Stimulated activated CD4-positive, alpha-beta T cell treated with anti-CD3 and anti-CD28 coated beads, TNF-alpha, amount 100 ng/mL, for 24 hours (primary cell): ENCODE results near the gene IRF8.
A peak's percentile ranks its signal among the peaks of the same experiment; 100 is the strongest.
"Not testable (repeated sequence)": the region's sequence is repeated elsewhere in the genome, so short reads cannot be mapped to it uniquely, and the experiment has no call there.

Source experiments
- DNase-seq, 3 experiments: peaks; one replicate each; pipeline ENCODE4 v3.0.0-alpha.2; 2020; ENCODE audit warnings: low read depth in 3 of 3

The IRF8 gene

DNA sequence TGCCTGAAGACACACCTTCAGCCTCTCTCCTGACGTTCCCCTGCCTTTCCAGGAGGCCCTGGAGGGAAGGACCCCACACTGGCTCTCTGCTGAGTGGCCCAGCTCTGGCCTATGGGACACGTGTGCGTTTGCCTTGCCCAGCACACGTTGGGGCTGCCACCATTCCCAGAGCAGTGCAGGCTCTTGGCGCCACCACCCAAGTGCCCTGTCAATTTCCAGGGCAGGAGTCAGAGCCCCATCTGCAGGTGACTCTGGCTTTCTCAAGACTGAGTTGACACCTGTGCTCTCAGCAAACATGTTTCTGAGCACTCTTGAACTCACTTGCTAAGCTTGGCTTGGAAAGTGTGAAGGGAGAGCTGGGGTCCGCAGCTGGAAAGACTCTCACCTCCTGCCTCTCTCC is 4.7 kb upstream of the IRF8 start:
- DNase-seq = no peak

DNA sequence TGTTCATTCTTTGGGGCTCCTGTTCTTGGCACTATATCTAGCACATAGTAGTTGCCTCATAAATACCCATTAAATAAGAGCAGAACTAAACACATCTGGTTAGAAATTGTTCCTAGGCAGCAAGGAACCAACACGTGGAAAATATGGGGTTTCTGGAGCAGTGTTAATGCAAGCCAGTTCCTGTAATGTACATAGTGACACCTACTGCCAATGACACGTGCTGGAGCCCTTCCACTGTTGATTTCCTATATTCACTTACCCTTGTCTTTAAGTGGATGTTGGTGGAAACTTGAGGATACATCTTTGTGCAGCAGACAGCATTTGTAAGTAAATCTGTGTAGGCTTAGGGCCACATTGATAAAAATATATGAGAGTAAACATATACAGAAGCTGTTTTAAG is 1.6 kb upstream of the IRF8 start:
- no peak for DNase-seq

DNA sequence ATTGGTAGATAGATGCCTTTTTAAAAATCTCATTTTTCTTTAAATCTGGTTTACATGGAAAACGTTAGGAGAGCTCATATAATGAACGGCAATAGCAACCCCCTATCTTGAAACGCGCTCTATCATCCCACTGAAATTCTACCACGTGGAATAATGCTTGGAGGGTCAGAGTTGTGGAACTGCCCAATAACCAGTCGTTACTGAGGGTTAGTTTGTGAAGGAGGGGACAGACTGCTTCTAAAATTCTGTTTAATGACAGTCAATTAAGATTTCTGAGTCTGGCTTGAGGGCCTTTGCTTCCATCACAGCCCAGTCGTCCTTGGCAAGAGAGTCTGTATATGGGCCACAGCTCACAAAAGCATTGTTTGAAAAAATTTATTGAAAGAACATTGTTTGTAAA is 482 bp downstream of the IRF8 start:
- DNase-seq = no peak

- no peak for DNase-seq
Measured at GRCh38 chr16:85900027-85900792, 1.2 kb downstream of the IRF8 start.

DNA sequence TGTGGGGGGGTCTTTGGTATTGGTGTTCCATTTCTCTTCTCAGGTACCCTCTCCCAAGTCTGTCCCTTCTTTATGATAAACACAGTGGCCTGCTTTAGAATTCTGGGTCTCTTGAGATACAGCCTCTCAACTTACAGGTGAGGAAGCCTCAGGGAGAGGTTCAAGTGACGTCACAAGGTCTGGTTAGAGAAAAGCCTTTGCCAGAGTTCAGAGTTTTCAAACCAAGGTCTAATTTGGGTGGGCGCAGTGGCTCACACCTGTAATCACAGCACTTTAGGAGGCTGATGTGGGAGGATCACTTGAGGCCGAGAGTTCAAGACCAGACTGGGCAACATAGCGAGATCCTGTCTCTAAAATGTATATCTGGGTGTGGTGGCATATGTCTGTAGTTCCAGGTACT is 2.1 kb downstream of the IRF8 start:
- DNase-seq = no peak

- no peak for DNase-seq
Measured at GRCh38 chr16:85901773-85902365, 2.9 kb downstream of the IRF8 start.

- DNase-seq = peak in 2 of 3 experiments; percentile 27 to 67
Measured at GRCh38 chr16:85902366-85903155, 3.6 kb downstream of the IRF8 start.

- DNase-seq = no peak
Measured at GRCh38 chr16:85903559-85903958, 4.6 kb downstream of the IRF8 start.

DNA sequence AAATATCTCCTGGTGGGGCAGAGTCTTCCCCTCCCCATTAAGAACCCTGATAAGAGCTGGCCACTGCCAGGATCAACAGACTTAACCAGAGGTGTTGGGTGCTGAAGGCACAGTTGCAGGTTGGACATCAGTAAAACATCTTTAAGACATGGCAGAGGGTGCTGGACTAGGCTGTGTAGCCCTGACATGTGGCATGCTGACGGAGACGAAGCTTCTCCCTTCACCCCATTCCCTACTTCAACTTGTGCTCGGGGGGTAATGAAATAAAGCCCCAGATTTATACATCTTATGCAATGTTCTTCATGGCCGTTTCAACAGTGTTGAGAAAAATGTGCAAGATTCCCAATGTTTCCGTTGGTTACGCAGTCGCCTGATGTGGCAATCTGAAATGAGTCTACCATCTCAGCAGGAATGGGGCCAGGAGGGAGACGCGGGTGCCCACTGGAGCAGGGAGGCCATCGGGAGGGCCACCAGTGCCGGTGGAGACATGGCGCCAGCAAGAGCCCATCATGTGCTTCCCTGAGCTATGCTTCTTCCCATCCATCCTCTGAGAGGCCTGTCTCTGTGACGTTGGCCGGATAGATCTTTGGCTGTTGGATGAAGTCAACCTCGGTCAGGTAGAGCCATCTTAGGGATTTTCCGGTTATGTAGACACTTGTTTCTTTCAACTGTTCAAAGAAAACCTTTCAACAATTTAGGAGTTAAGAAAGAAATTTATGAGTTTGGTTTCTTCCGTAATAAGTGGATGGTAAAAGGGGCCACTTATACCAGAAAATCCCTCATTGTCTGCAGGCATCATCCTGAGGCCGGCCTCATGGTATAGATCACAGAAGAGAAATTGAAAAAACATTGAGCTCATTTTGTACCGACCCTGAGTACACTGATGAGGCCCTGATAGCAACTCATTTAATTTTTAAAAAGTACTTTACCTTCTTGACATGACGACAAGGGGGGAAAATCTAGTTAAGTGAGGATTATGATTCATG is 6.4 kb downstream of the IRF8 start:
- DNase-seq = no peak

DNA sequence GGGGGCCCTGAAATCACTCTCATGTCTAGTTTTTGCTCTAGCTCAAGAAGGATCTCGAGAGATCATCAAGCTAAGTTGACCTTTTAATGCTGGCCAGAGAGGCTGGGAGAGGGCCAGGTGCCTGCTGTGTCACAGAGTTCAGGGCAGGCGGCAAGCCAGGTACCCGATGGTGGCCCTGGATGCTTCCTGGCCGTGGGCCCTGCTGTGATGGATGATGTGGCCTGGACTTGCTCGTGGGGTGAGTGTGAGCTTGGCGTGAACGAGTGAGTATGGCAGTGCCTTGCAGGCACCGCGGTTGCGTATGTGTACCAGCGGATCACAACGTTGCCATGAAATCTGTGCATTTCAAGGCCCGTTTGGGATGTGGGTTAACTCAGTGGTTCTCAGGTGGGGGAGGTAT is 7.4 kb downstream of the IRF8 start:
- DNase-seq = no peak

DNA sequence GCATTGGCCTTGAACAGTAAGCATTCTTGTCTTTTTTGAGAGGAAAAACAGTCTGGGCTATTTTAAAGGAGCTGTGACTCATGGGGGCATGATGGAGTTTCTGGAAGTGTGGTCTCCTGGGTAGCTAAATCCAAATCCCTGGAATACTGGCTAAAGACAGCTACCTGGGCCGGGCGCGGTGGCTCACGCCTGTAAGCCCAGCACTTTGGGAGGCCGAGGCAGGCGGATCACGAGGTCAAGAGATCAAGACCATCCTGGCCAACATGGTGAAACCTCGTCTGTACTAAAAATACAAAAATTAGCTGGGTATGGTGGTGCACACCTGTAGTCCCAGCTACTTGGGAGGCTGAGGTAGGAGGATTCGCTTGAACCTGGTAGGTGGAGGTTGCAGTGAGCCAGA is 8.3 kb downstream of the IRF8 start:
- not testable (repeated sequence) for DNase-seq

GRCh38 chr16:85908444-85908843 is 9.5 kb downstream of the IRF8 start:
- DNase-seq = no peak

GRCh38 chr16:85908889-85909589 is 10.1 kb downstream of the IRF8 start:
- DNase-seq = no peak

DNA sequence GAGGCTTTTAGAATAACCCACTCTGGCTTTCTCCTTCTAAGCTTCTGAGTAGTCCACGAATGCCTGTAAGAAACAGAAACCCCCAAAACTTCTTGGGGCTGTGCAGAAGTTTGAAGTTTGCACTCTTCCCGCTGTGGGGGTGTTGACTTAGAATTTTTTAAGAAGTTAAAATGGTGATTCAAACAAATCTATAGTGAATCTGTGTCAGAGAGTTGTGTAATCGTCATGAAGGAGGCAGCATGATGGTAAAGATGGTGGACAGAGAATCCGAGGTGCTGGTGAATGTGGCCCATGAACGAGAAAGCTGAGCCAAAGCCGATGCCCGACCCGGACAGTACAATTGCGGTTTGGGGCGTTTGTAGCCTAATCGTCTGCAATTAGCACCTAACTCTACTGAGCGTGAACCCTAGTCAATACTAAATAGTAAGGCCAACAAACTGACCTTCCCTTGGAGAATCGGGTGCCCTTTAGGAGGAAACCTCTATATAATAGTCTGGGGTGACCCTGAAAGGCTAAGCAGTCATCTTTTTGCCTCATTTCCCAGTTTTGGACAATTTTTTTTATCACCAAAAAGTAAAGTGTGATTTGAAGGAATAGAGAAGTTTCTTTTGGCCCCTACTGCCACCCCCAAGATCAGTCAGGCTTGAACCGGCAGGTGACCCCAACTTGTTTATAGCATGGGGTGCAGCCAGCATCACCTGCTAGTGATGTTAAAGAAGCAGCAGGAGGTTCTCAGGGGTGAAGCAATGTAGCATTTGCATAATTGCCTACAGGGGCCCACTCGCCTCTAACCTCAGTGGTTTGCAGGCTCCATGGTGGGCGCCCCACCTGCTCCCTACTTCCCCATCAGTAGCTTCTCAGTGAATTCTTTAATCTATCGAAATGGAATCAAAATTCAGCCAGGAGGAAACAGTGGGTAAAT is 11.2 kb downstream of the IRF8 start:
- DNase-seq = no peak

GRCh38 chr16:85910854-85911247 is 11.9 kb downstream of the IRF8 start:
- DNase-seq = no peak

GRCh38 chr16:85911251-85911930 is 12.4 kb downstream of the IRF8 start:
- no peak for DNase-seq

DNA sequence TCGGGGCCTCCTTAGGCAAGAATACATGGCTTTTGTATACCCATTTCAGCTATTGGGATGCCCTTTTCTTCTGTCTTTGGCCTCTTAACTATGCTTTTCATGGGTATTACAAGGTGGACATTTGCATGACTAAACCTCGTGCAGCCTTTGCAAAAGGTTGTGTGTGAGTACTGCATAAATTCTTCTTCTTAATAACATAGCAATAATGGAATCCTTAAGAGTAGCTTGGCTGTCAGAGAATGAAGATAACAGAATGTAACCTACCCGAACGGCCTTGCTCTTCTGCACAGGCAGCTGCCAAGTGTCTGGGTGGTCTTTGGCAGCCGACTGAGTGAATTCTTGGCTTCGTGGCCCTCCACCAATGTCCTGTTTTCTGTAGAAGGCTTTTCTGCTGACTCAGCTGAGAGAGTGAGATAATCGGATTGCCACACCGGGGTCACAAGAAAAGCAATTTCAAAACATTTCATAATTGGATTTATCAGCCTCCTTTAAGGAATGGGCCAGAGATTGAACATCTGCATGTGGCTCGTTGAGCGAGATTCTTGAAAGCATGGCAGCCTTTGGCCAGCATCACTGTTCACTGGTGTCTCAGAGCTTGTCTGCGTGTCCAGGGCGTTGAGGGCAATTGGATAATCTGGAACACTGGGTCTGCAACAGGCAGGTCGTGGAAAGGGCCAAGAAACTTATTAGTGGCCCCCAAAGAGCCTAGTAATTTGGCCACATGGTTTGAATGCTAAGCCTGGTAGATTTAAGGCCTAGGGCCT is 13.4 kb downstream of the IRF8 start:
- no peak for DNase-seq

DNA sequence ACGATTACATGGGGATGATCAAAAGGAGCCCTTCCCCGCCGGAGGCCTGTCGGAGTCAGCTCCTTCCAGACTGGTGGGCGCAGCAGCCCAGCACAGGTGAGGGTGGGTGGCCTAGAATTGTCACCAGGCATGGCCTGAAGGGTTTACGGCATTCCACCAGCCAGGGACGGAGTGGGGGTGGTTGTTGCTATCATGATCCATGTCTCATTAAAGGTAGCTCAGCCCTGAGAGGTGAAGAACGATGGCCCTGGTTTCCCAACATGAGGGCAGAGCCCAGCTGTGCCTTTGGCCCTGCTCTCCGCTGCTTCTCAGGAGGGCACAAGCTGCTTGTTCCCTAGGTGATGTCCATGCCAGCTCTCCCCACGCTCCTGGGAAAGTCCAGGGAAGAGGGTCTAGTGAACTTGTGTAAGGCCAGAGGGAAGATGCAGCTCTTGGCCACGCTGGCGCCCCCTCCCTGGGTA is 14.2 kb downstream of the IRF8 start:
- DNase-seq = no peak
